Stimulated activated CD4-positive, alpha-beta T cell treated with anti-CD3 and anti-CD28 coated beads, Interleukin-2, amount 100 ng/mL, for 48 hours (primary cell): ENCODE results near the gene EPHB1.

Source experiments
- DNase-seq, 2 donors: peaks; one replicate each; pipeline ENCODE4 v3.0.0-alpha.2; 2020

Gene EPHB1

DNA sequence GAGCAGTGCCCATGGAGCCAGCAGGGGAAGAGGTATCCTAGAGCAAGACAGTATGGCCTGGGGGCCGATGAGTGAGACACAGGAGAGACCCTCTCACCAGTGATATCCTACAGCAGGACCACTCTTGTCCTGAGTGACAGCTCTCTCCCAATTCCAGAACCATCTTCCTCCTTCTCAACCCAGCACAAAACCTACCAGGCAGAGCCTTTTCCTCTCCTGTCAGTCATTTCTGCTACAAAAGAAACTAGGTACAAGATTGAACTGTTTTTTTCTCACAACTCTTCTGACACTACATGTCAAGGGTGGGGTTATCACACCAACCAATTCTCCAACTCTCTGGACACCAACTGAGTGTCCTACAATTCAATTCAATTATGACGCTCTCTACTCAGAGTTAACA is 506.6 kb downstream of the EPHB1 start:
- no peak for DNase-seq

DNA sequence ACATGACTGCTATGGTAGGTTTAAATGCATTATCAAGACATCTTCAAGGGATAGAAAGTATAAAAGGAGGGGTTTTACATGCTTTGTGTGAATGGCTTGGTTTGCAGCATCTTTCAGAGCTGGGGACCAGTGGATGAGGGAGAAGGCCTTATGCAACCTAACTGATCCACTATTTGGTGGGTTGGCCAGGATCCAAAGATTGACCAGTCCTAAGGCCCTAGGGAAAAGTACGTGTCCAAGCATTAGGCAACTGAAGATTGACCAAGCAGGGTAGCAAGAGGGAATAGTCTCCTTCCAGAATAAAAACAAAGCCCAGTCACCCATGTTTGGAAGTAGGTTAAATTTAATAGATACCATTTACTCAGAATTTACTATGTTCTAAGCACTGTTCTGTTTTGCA is 509.3 kb downstream of the EPHB1 start:
- no peak for DNase-seq
